Measurements from ENCODE around the gene NFATC3.
A peak's percentile ranks its signal among the peaks of the same experiment; 100 is the strongest.

NFATC3 gene

DNA sequence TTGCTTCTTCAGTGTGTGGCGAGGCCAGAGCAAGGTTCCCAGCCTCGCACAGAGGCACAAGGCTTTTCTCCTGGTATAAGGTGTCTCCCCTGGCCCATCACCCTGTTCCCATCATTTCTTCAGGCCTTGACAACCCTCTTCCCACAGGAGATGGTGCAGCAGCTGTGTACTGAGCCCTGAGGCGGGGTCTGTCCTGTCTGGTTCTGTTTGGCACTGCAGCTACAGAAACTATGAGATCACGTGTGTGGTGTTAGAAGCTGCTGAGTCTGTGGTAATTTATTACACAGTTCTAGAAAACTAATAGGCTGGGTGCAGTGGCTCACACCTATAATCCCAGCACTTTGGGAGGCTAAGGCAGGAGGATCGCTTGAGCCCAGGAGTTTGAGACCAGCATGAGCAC is 167.2 kb downstream of the NFATC3 start:
- no peak for DNase-seq

DNA sequence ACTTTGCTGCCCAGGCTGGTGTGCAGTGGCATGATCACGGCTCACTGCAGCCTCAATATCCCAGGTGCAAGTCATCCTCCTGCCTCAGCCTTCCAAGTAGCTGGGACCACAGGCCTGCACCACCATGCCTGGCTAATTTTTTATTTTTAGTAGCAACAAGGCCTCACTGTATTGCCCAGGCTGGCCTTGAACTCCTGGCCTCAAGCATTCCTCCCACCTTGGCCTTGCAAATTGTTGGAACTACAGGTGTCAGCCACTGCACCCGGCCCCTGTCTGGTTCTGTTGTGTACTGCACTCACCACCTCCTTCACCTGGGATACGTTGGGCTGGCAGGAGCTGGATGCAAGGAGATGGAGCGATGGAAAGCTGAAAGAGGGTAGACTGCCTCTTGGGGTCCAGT is 168.6 kb downstream of the NFATC3 start:
- no peak for DNase-seq

DNA sequence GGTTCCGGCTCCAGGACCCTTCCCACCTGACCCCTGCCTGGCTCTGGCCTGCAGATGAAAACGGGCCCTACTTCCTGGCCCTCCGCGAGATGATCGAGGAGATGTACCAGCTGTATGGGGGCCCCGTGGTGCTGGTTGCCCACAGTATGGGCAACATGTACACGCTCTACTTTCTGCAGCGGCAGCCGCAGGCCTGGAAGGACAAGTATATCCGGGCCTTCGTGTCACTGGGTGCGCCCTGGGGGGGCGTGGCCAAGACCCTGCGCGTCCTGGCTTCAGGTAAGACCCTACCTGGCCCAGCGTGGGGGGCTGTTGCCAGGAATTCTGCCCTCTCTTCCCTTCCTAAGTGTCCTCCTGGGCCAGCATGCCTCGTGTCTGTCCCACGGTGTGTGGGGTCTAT is 170.5 kb downstream of the NFATC3 start:
- DNase-seq, result no peak

DNA sequence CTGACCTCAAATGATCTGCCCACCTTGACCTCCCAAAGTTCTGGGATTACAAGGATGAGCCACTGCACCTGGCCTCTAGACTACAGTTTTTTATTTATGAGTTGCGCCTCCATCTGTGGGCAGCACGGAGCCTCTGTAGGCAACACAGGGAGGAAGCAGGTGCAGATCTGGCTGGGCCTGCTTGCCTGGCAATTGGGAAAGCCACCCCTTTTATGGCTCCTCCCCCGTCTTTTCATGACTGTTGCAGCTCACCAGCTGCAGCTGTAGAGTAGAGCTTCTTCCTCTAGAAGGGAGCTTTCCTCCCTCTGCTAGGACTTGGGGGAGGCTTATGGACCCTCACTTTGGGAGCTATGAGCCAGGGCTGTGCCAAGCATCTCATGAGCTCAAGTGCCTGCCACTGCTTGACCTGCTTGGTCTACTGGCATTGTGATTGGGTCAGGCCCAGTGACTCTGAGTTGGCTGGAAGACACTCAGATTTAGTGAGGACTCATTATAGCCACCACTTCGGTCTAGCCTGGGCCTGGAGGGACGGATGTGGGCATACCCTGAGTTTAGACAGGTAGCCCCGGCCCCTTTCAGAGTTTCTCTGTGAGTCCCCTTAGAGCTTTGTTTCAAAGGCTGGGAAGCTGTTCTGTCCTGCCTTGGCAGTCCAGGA is 172.2 kb downstream of the NFATC3 start:
- peak; percentile 94 for DNase-seq

DNA sequence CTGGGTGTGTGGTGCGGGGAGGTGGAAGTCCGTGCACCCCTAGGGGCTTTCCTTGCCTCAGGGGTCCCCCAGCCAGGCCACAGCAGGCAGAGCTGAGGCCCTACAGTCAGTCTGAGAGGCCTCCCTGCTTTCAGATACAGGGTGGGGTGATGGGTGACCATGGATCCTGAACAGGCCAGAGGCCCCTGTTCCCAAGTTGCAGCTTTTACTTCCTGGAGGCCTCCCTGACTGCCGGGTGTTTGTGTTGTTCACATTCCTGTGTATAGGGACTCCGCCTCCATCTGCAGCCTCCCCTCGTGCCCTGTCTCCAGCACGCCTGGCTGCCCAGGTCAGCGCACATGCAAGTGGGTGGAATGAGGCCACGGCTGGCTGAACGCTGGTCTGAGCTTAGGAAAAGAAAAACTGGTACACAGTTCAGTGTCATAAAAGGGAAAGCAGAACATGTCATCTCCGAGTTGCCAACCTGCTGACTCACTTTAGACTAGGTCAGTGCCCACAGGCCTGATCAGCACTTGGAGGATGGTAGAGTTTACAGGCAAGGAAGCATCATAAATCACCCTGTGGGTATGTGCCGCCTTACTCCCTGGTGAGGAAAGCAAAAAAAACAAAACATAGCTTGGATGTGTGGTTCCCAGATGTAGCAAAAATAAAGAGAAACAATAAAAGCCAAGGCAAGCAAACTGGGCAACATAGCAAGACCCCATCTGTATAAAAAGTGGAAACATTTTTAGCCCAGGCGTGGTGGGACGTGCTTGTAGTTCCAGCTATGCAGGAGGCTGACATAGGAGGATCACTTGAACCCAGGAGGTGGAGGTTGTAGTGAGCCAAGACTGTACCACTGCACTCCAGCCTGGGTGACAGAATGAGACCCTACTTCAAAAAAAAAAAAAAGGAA is 173.0 kb downstream of the NFATC3 start:
- DNase-seq, result no peak

DNA sequence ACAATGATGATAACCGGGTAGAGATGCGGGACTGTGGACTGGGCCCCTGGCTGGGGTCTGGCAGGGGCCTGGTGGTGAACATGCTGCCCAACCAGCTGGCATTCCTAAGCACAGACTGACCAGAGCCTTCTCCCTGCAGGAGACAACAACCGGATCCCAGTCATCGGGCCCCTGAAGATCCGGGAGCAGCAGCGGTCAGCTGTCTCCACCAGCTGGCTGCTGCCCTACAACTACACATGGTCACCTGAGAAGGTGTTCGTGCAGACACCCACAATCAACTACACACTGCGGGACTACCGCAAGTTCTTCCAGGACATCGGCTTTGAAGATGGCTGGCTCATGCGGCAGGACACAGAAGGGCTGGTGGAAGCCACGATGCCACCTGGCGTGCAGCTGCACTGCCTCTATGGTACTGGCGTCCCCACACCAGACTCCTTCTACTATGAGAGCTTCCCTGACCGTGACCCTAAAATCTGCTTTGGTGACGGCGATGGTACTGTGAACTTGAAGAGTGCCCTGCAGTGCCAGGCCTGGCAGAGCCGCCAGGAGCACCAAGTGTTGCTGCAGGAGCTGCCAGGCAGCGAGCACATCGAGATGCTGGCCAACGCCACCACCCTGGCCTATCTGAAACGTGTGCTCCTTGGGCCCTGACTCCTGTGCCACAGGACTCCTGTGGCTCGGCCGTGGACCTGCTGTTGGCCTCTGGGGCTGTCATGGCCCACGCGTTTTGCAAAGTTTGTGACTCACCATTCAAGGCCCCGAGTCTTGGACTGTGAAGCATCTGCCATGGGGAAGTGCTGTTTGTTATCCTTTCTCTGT is 174.0 kb downstream of the NFATC3 start:
- no peak for DNase-seq

DNA sequence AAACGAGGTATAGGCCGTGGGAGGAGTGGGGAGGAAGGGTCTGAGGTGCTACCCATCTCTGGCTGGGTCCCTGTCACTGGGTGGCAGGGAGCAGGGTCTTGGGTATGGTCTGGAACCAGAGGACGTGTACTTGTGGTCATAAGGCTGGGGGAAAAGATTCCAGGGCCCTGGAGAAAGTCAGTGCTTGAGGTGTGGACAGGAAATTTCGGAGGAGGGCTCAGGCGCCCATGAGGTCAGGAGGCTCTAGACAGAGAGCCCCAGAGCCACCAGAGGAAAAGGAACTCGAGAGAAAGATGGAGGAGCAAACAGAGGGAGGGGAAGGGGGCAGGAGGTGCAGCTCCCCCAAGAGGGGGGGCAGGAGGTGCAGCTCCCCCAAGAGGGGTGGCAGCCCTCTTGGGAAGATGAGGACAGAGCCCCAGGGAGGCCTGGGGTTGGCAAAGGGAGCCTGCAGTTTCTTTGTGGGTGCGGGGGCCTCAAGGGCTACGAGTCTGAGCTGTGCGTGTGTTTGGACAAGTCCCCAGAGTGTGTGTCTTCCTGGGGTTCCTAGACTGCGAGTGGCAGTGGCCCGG is 178.5 kb downstream of the NFATC3 start:
- no peak for DNase-seq

DNA sequence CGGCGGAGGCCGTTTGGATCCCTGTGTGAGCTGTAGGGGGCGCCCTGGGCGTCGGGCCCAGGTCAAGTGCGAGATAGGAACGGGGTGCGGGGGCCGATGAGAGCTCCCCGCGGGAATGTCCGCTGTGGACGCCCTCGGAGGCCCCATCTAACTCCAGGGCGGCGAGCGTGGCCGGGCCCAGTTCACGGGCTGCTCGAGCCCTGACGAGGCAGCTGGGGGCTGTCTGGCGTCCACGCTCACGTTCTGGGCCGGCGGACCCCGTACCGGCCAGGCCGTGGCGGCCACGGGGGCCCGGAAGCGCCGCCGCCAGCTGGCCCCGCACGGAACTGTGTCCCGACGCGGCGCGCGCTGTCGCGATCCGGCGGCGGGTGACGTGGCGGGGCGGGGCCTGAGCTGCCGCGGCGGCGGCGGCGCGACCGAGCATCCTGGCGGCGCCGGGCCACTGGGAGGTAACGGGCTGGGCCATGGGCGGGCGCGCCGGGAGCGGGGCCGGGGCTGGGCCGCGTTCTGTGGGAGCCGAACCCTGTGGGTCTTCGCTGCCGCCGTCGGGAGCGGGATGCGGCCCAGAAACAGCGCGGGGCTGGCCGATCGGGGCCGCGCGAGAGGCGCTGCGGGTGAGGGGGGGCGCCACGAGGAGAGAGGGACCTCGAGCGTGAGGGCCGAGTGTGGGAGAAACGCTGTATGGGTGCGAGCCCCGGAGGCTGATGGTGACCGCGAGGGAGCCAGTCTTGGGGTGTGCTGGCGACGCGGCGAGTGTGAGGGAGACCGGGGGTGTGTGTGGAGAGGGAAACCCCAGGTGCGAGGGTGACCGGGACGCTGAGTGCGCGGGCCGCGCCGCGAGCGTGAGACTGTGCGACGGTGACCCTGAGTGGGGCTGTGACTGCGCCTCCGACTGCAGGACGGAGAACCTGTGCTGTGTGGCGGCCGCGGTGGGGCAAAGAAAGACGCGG is 179.2 kb downstream of the NFATC3 start, which contains the start of gene SLC7A6:
SLC7A6 (plus strand) TSS at position 399 of the 950 bp plus-strand sequence. CDS start 10,201 bp downstream, outside the sequence.
- peak; percentile 72 to 77 for DNase-seq

DNA sequence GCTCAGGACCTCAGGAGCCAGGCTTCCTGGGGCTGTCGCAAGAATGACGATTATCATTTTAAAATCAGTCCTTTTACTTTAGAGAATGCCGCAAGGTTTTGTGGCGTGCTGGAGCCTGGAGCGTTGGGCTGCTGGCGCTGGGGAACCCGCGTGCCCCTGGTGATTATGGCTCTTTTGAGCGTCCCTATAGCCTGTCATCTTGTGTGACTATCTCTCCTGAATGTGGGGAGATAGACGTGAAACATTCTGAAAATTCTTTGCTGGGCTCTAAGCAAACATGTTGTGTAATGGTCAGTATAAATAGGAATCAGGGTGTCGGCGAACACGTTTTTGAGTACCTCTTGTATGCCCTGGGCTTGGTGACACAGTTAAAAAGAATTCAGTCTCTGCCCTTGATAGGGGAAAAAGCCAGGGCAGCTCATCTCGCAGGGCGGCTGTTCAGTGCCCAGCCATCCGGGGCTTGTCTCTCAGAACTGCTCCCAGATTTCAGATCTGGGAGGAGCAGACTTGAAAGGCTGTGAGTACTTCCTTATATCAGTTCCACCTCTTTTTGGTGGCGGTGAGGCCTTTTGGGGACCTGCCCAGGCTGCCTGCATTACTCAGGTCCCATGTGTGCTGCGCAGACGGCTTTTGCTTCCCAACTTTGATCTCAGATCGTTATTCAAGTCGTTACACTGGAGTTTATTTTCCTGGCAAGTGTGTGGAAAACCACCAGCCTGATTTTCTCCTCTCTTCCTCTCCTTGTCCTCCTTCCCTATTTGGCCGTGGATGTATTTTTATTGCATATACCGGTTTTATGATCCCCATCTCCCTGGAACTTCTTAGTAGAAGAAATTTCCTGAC is 180.1 kb downstream of the NFATC3 start:
- peak; percentile 82 to 86 for DNase-seq

DNA sequence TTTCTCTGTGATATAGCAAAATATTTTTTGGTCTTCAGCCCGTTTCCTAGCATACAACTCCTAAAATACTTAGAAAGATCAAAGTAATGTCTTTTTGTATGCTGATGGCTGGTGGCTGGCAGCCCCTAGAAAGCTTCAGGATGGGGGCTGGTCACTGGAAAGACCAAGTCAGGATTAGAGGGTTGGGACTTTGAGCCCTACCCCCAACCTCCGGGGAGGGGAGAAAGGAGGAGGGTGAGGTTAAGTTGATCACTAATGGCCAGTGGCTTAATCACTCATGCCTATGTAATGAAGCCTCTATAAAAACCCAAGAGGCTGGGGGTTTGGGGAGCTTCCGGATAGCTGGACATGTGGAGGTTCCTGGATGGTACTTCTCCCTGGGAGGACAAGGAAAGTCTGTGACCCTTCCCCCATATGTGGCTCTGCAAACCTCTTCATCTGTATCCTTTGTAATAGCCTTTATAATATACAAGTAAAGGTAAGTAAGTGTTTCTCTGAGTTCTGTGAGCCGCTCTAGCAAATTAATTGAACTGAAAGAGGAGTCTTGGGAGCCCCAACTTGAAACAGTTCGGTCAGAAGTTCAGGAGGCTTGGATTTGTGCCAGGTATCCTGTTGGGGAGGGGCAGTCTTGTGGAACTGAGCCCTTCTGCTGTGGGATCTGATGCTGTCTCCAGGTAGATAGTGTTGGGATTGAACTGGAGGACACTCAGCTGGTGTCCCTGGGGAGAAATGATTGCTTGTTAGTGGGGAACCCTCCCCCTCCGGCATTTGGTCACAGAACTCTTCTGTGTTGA is 182.6 kb downstream of the NFATC3 start:
- DNase-seq, result no peak

DNA sequence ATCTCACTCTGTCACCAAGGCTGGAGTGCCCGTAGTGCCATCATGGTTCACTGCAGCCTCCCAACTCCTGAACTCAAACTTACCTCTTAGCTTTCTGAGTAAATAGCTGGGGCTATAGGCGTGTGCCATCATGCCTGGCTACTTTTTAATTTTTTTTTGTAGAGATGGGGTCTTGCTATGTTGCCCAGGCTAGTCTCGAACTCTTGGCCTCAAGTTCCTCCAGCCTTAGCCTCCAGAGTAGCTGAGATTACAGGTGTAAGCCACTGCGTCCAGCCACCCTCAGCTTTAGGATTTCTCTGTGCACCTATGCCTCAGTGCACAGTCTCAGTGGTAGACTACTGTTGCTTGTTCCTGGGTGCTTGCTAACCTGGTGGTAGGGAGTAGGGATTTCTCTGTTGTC is 184.6 kb downstream of the NFATC3 start:
- DNase-seq, result no peak

DNA sequence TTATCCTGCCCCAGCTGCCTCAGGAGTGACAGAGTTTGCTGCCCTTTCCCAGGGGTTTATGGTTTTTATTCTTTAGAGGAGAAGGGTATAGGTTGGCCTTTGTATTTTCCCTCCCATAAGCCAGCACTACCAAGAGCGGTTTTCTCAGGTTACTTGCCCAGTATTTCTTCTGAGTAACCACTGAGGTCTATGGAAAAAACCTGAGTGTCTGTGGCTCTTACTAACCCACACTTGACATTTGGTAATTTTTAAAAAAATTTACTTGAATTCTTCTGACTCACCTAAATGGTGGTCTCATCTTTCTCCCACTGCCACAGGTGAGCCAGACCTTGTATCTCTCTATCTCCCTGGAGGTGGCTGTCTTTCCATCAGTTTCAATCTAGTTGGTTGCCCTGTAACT is 185.2 kb downstream of the NFATC3 start:
- DNase-seq, result no peak

DNA sequence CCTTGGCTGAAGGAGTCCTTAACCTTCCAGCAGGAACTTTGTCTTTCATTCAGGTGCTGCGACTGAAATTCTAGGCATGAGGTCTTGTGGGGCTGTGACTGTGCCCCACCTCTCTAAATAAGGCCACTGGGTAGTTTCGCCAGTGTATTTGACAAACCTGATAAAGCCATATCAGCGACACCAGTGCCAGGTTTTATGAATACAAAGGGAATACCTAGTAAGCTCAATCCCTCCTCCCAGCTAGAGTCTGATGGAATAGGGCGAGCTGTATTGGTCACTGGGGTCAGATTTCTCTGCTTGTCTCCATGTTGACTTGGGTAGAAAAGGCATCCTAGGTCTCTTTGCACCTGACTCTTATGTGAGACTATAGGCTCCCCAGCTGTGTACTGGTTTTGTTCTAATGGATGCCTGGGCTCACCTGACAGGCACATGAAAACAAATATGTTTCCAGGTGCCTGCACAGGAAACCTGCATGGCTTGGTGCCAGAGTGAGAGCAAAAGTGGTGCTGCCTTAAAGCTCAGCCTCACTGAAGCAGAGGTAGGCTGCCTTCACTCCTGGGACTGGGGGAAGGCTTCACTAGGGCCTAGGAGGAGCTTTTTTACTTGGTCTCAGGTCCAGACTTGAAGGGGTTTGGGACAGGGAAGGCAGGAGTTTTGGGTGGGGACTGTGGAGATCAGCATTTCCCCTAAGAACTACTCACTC is 187.5 kb downstream of the NFATC3 start:
- DNase-seq, result no peak

DNA sequence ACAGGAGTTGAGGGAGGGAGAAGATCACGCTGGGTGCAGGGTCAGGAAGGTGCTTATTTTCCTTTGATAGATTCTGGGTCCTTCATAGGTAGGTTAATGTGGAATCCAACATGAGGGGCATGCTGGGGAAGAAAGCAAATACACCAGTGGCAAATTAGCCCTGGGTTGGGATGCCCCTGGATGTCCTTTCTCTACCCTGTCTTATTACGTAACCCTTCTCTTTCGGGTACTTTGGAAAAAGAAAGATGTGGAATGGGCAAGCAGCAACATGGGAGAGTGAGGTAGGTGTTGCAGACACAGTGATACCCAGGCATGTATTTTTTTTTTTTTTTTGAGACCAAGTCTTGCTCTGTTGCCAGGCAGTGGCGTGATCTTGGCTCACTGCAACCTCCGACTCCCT is 188.3 kb downstream of the NFATC3 start:
- no peak for DNase-seq

DNA sequence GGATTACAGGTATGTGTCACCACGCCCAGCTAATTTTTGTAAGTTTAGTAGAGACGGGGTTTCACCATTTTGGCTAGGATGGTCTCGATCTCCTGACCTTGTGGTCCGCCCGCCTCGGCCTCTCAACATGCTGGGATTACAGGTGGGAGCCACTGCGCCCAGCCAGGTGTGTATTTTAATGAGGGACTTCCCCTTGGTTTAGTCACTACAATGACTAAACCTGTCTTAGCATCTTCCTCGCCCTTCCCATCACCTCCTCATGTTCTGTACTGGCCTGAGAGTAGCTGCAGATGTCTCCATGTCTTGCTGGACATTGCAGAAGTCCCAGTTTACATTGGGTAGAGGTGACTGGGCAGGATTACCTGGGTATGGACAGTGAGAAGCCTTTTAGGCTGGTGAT is 188.7 kb downstream of the NFATC3 start:
- no peak for DNase-seq

DNA sequence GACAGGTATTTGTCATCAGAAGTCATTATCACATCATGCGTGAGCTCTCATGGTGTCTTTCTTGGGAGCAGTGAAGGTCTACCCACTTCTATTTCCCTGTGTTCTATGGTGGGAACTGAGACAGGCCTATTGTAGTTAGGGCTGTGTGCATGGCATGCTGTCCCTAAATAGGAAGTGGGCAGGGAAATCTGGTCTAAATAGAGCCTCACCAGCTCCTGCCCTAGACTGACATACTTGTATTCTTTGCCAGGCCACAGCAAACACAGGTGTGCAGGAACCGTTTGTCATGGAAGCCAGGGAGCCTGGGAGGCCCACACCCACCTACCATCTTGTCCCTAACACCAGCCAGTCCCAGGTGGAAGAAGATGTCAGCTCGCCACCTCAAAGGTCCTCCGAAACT is 189.3 kb downstream of the NFATC3 start:
- no peak for DNase-seq

DNA sequence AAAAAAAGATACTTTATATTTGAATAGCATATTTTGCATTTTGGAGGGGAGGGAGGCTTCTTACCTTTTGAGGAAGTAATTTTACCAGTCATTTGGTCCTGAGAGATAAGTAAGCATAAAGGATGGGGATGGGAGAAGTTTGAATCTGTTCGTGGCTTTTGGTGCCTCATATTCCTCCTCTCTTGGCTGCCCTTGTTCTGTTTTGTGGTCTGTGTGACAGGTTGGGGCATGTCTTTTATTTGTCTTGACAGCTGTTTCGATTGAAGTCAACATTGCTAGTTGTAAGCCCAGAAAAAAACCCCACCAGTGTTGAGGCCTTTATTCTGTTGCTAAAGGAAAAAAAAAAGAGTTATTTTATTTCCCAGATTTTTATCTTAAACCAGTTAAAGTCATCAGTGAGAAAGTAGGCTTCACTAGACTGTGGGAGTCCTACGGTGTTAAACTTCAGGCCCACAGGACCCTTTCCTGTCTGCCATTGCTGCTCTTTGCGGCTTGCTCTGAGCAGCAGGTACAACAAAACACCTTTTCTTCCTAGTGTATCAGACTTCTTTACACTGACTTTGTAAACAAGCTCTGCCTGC is 190.5 kb downstream of the NFATC3 start:
- DNase-seq, result peak; percentile 16 to 29

DNA sequence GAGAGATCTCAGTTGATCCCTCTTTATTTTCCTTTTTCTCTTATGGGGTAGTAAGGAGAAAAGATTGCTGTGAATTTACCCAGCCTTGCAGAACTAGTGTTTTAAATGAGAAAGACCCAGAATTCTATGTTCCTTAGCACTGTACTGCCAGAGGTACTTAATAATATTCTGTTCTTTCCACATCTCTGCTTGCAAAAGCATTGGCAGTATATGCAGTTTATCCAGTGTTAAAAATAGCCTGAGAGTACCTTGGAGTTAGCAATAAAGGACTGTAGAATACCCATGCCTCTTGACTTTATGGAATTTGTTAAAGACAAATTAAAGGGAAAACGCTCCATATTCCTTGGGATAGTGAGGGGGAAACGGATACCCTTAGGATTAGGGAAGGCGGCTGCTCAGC is 191.1 kb downstream of the NFATC3 start:
- no peak for DNase-seq

Data from Kasumi-1 (cell line).